IMR-90 (cell line): ENCODE data around the gene COLGALT1. TPM values are rescaled to one million over a fixed set of nuclear protein-coding genes. Genes with fewer than 3 reads are reported as not detected.

Experiments used
- ATAC-seq: fragments of 200-7000 bp; cut with Tn5 transposase; 2 replicates; pipeline ENCODE4 v1.9.1; 2020; ENCODE audit warnings: low read depth, mild to moderate bottlenecking, moderate library complexity
- BruUV-seq: library from RNA; stranded (reverse); fragments of 400-500 nt; replicated peaks from 2 replicates; lab custom pipeline; 2021; lab: Mats Ljungman, UMichigan
- CTCF ChIA-PET: fragments of 300-600 bp; formaldehyde crosslinking; extraction: SDS; loops from one replicate; lab custom pipeline; 2021; ENCODE audit warnings: antibody characterized with exemption; lab: Yijun Ruan, JAX
- POLR2A ChIA-PET: fragments of 300-600 bp; sonication (Branson Sonifier 250); formaldehyde crosslinking; loops from one replicate; lab custom pipeline; 2022; ENCODE audit warnings: antibody characterized with exemption; ENCODE audit not compliant: unreplicated experiment; lab: Charles Lee
- DNase-seq: peaks from one replicate; pipeline ENCODE4 v3.0.0; 2013
- H2AFZ ChIP-seq: replicated peaks from 2 replicates; pipeline ENCODE3; 2013; ENCODE audit warnings: low read length, mild to moderate bottlenecking; ENCODE audit not compliant: poor library complexity
- H2AK5ac ChIP-seq: 2 replicates; pipeline ENCODE4 v1.6.1; 2013; ENCODE audit warnings: low read depth, low read length, inconsistent platforms
- H2AK9ac ChIP-seq: replicated peaks from 2 replicates; pipeline ENCODE3; 2013; ENCODE audit warnings: mild to moderate bottlenecking, low read depth, low read length, moderate library complexity; ENCODE audit not compliant: poor library complexity
- H2BK120ac ChIP-seq: 2 replicates; pipeline ENCODE4 v1.6.1; 2013; ENCODE audit warnings: low read depth, low read length, inconsistent platforms
- H2BK15ac ChIP-seq: 3 replicates; pipeline ENCODE4 v1.6.1; 2013; ENCODE audit warnings: low read depth, low read length, inconsistent platforms
- H2BK20ac ChIP-seq: 2 replicates; pipeline ENCODE4 v1.6.1; 2013; ENCODE audit warnings: low read depth, mild to moderate bottlenecking, inconsistent platforms, low read length, moderate library complexity
- H2BK5ac ChIP-seq: 2 replicates; pipeline ENCODE4 v1.6.1; 2013; ENCODE audit warnings: mild to moderate bottlenecking, low read depth, low read length, inconsistent platforms; ENCODE audit not compliant: poor library complexity, severe bottlenecking
- H3K14ac ChIP-seq: replicated peaks from 2 replicates; pipeline ENCODE4 v1.6.1; 2013; ENCODE audit warnings: low read depth, low read length, inconsistent platforms
- H3K18ac ChIP-seq: 2 replicates; pipeline ENCODE4 v1.6.1; 2013; ENCODE audit warnings: low read depth, low read length, control low read depth
- H3K23ac ChIP-seq: 2 replicates; pipeline ENCODE4 v1.6.1; 2013; ENCODE audit warnings: low read depth, low read length, inconsistent platforms
- H3K27ac ChIP-seq: 2 replicates; pipeline ENCODE4 v1.5.1; 2013; ENCODE audit warnings: mild to moderate bottlenecking, control low read depth, low read length; ENCODE audit not compliant: insufficient read depth
- H3K27me3 ChIP-seq: 2 replicates; pipeline ENCODE4 v1.6.1; 2013; ENCODE audit warnings: low read length; ENCODE audit not compliant: control insufficient read depth, insufficient read depth
- H3K36me3 ChIP-seq: 2 replicates; pipeline ENCODE4 v1.6.1; 2013; ENCODE audit warnings: low read length, mixed read lengths; ENCODE audit not compliant: control insufficient read depth, insufficient read depth
- H3K4ac ChIP-seq: 2 replicates; pipeline ENCODE4 v1.6.1; 2013; ENCODE audit warnings: low read depth, low read length, inconsistent platforms
- H3K4me1 ChIP-seq: 2 replicates; pipeline ENCODE4 v1.6.1; 2013; ENCODE audit warnings: low read length, mixed read lengths; ENCODE audit not compliant: control insufficient read depth, insufficient read depth
- H3K4me2 ChIP-seq: 2 replicates; pipeline ENCODE4 v1.6.1; 2013; ENCODE audit warnings: low read depth, mild to moderate bottlenecking, control low read depth, low read length, moderate library complexity
- H3K4me3 ChIP-seq: 2 replicates; pipeline ENCODE4 v1.5.1; 2013; ENCODE audit warnings: low read depth, mild to moderate bottlenecking, control low read depth, low read length, moderate library complexity; ENCODE audit not compliant: insufficient read depth
- H3K56ac ChIP-seq: 2 replicates; pipeline ENCODE4 v1.6.1; 2013; ENCODE audit warnings: low read length, inconsistent platforms; ENCODE audit not compliant: insufficient read depth; ENCODE audit errors: extremely low read depth
- H3K79me1 ChIP-seq, 2 experiments: 2 replicates each; pipeline ENCODE4 v1.6.1; 2013; ENCODE audit warnings: low read length in 2 of 2, inconsistent platforms in 1 of 2, low read depth in 1 of 2
- H3K9ac ChIP-seq: 2 replicates; pipeline ENCODE4 v1.6.1; 2013; ENCODE audit warnings: low read depth, low read length, control low read depth
- H3K9me1 ChIP-seq: 2 replicates; pipeline ENCODE4 v1.6.1; 2013; ENCODE audit warnings: low read length, inconsistent platforms; ENCODE audit not compliant: insufficient read depth
- H3K9me3 ChIP-seq: 2 replicates; pipeline ENCODE4 v1.6.1; 2013; ENCODE audit warnings: low read length; ENCODE audit not compliant: control insufficient read depth, insufficient read depth
- H4K20me1 ChIP-seq: 2 replicates; pipeline ENCODE4 v1.6.1; 2013; ENCODE audit warnings: low read length, inconsistent platforms; ENCODE audit not compliant: insufficient read depth
- H4K5ac ChIP-seq: 2 replicates; pipeline ENCODE4 v1.6.1; 2013; ENCODE audit warnings: mild to moderate bottlenecking, low read depth, low read length, control low read depth
- H4K8ac ChIP-seq, 2 experiments: 2 replicates each; pipeline ENCODE4 v1.6.1; 2013; ENCODE audit warnings: low read depth in 2 of 2, low read length in 2 of 2, control low read depth in 1 of 2, inconsistent platforms in 1 of 2
- H4K91ac ChIP-seq: 2 replicates; pipeline ENCODE4 v1.6.1; 2013; ENCODE audit warnings: low read depth, low read length, inconsistent platforms; ENCODE audit not compliant: insufficient read depth
- BHLHE40 ChIP-seq: fragments of 150-350 bp; IDR thresholded peaks from 2 replicates; pipeline ENCODE4 v1.6.1; 2016; ENCODE audit warnings: mild to moderate bottlenecking, low read depth, low read length
- FOS ChIP-seq: fragments of 150-350 bp; IDR thresholded peaks from 2 replicates; pipeline ENCODE4 v1.6.1; 2016; ENCODE audit warnings: low read depth, low read length
- RAD21 ChIP-seq: IDR thresholded peaks from 2 replicates; pipeline ENCODE4 v1.6.1; 2012; ENCODE audit warnings: low read length, improper control_type of control experiment
- RCOR1 ChIP-seq: IDR thresholded peaks from 2 replicates; pipeline ENCODE4 v1.6.1; 2012; ENCODE audit warnings: mild to moderate bottlenecking, low read length, improper control_type of control experiment; ENCODE audit not compliant: insufficient replicate concordance
- USF2 ChIP-seq: fragments of 150-350 bp; IDR thresholded peaks from 2 replicates; pipeline ENCODE4 v1.6.1; 2017; ENCODE audit warnings: mild to moderate bottlenecking, antibody characterized with exemption, low read length, low read depth
- WGBS, 2 experiments: methylation state at CpG; one replicate each; pipeline versions ENCODE4 v1.1.5 to v1.1.7; 2013; ENCODE audit warnings: missing lambda C conversion rate in 2 of 2; ENCODE audit not compliant: insufficient read length in 1 of 2; ENCODE audit errors: extremely low coverage in 2 of 2; 5-methylcytosine and 5-hydroxymethylcytosine counted together
- dilution Hi-C: fragments of 300-500 bp; cut with HindIII; formaldehyde crosslinking; loops from one replicate; pipeline ENCODE4 v1.14.3; 2018; ENCODE audit warnings: low sequenced_read_pairs; ENCODE audit not compliant: unreplicated experiment
- in situ Hi-C: fragments of 300-500 bp; cut with MboI; formaldehyde crosslinking; loops from 3 replicates; pipeline ENCODE4 v1.14.3; 2019; ENCODE audit warnings: low sequenced_read_pairs, inconsistent platforms, mixed read lengths
- intact Hi-C: fragments of 100-400 bp; cut with micrococcal nuclease; formaldehyde crosslinking; loops from 2 replicates; pipeline ENCODE4 v1.10.0; 2022
- polyA plus RNA-seq, 3 experiments: library from polyadenylated mRNA; depleted of rRNA; stranded (reverse); fragments of >200 nt; gene quantifications; 2 replicates each; pipeline ENCODE4 v1.2.3, GENCODE V29; 2012; ENCODE audit warnings: low replicate concordance in 1 of 3
- total RNA-seq: library from RNA; depleted of rRNA; stranded (reverse); fragments of >200 nt; gene quantifications from 2 replicates; pipeline ENCODE4 v1.2.3, GENCODE V29; 2012

Gene COLGALT1
- total and polyA plus RNA-seq, 2 of the 4 experiments (the other 2 are of a cell fraction): 77.1 to 117 TPM

- no peak overlapping the region for H3K18ac ChIP-seq
- dilution Hi-C loops: no loop called here
- CTCF ChIA-PET: no interaction called here
- H2BK5ac ChIP-seq: no peak overlapping the region
- no peak overlapping the region for H2AFZ ChIP-seq
- peaks cover 7% of the 10 kb centered on the region for H3K27me3 ChIP-seq
- POLR2A ChIA-PET: no interaction called here
- in situ Hi-C loops: no loop called here
- no peaks in the 10 kb centered on the region for H3K9me1 ChIP-seq
- no peak overlapping the region for H3K56ac ChIP-seq
- ATAC-seq (no peak), DNase-seq (no peak)
- H3K27ac ChIP-seq: no peak overlapping the region
- H3K36me3 ChIP-seq: no peaks in the 10 kb centered on the region
- H3K4ac ChIP-seq: no peak overlapping the region
- H3K14ac ChIP-seq: no peak overlapping the region
- no peak overlapping the region for H2BK20ac ChIP-seq
- no peak overlapping the region for H4K91ac ChIP-seq
- H3K4me1 ChIP-seq: no peaks in the 10 kb centered on the region
- peaks cover 5% of the 10 kb centered on the region for H3K9me3 ChIP-seq
- H4K5ac ChIP-seq: no peak overlapping the region
- BruUV-seq: no TSS peak
- no peak overlapping the region for H3K4me3 ChIP-seq
- no peak overlapping the region for H2BK15ac ChIP-seq
- H3K4me2 ChIP-seq: no peak overlapping the region
- H2AK9ac ChIP-seq: no peak overlapping the region
- no peaks in the 10 kb centered on the region for H3K79me1 ChIP-seq
- no peak for TF ChIP-seq BHLHE40
- no peak for TF ChIP-seq RCOR1
- no peak for TF ChIP-seq USF2
- no peak for TF ChIP-seq RAD21
- no peak for TF ChIP-seq FOS
- intact Hi-C loops: no loop called here
- no peak overlapping the region for H3K9ac ChIP-seq
- H2BK120ac ChIP-seq: no peak overlapping the region
- H4K8ac ChIP-seq: no peak overlapping the region
- H2AK5ac ChIP-seq: no peak overlapping the region
- no peaks in the 10 kb centered on the region for H4K20me1 ChIP-seq
- 53% methylated on average over 3 of the region's 12 CpGs; no CpG with 5 or more reads in 1 of the 2 experiments for WGBS, 2 experiments
- no peak overlapping the region for H3K23ac ChIP-seq
Measured at GRCh38 chr19:17626456-17627015, 71.1 kb downstream of the COLGALT1 start.
